Erythroblast (primary cell): ENCODE data around the gene SPAG5.

Source experiments
- GATA1 ChIP-seq: IDR thresholded peaks from 2 replicates; pipeline ENCODE4 v1.6.1; 2011; ENCODE audit warnings: low read depth, mild to moderate bottlenecking, control low read depth, low read length, moderate library complexity
- POLR2A ChIP-seq: IDR thresholded peaks from 2 replicates; pipeline ENCODE4 v1.6.1; 2011; ENCODE audit warnings: mild to moderate bottlenecking, low read length

GRCh38 chr17:28615260-28615940 is 16.6 kb upstream of the SPAG5 start:
- no peak for TF ChIP-seq POLR2A
- TF ChIP-seq GATA1: no peak
